ENCODE data around the gene KANSL1. TPM values are rescaled to one million over a fixed set of nuclear protein-coding genes. Genes with fewer than 3 reads are reported as not detected.
A peak's percentile ranks its signal among the peaks of the same experiment; 100 is the strongest.

Gene KANSL1
- total and polyA plus RNA-seq, 2 of the 4 experiments (the other 2 are of a cell fraction): 19.1 to 49.6 TPM

DNA sequence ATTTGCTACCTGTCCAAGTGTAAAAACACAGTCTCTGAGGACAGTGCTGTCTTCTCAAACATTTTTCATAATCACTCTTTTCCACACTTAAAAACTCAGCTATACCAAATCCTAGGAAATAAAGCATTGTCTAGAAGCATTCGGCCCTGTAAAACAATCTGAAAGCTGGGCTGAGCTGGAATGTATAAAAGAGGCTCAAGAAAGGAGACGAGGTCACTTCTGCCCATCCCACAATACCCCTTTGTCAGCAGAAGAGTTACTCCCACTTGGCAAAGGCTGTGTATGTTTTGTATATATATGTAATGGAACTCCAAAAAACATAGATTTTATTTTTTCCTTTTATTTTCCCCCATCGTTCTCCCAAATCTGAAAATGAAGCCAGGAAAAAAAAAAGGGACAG lies 150.3 kb downstream of the KANSL1 start:
- Histone ChIP-seq H3K9me1 (ENCODE audit: insufficient read depth, low read length) (no peaks in the 10 kb centered on the region), H2BK120ac (ENCODE audit: low read depth, low read length) (no peak overlapping the region), H3K18ac (ENCODE audit: low read depth, low read length) (no peak overlapping the region), H3K23ac (ENCODE audit: low read depth, low read length) (no peak overlapping the region), H3K27ac (ENCODE audit: insufficient read depth, low read length) (no peak overlapping the region), H2BK20ac (ENCODE audit: low read depth, low read length) (no peak overlapping the region), H4K20me1 (ENCODE audit: insufficient read depth, low read length) (peaks cover 23% of the 10 kb centered on the region), H4K91ac (ENCODE audit: insufficient read depth, low read depth, low read length) (no peak overlapping the region), H3K14ac (replicated peaks; ENCODE audit: low read depth, low read length) (no peak overlapping the region), H3K4ac (ENCODE audit: low read depth, low read length) (no peak overlapping the region), H2AK9ac (replicated peaks; ENCODE audit: low read depth, low read length, poor library complexity) (no peak overlapping the region), H2BK15ac (ENCODE audit: low read depth, low read length) (no peak overlapping the region), H3K9me3 (ENCODE audit: control insufficient read depth, insufficient read depth, low read length) (no peaks in the 10 kb centered on the region), H3K27me3 (ENCODE audit: control insufficient read depth, insufficient read depth, low read length) (no peaks in the 10 kb centered on the region), H2AFZ (replicated peaks; ENCODE audit: low read length, poor library complexity) (no peak overlapping the region), H3K56ac (ENCODE audit: extremely low read depth, insufficient read depth, low read length) (no peak overlapping the region), H4K5ac (ENCODE audit: low read depth, low read length) (no peak overlapping the region), H3K79me1 (ENCODE audit: low read depth in 1 of 2, low read length in 2 of 2) (peaks cover 33 to 56% of the 10 kb centered on the region in 2 experiments; a peak in 3 of 4 replicates), H3K4me1 (ENCODE audit: control insufficient read depth, insufficient read depth, low read length) (no peaks in the 10 kb centered on the region), H3K4me3 (ENCODE audit: insufficient read depth, low read depth, low read length) (no peak overlapping the region), H2AK5ac (ENCODE audit: low read depth, low read length) (no peak overlapping the region), H4K8ac (ENCODE audit: low read depth in 2 of 2, low read length in 2 of 2) (no peak overlapping the region), H3K9ac (ENCODE audit: low read depth, low read length) (no peak overlapping the region), H3K4me2 (ENCODE audit: low read depth, low read length) (no peak overlapping the region), H3K36me3 (ENCODE audit: control insufficient read depth, insufficient read depth, low read length) (peaks cover 45% of the 10 kb centered on the region), H2BK5ac (ENCODE audit: low read depth, low read length, poor library complexity, severe bottlenecking) (no peak overlapping the region)
- no TSS peak for BruUV-seq (replicated peaks)
- ChIA-PET POLR2A (ENCODE audit: unreplicated experiment) (interaction anchor here (0.6 kb wide), 1 partner anchor 83 kb away, joined by 5 read pairs; no protein-coding TSS in a partner anchor), CTCF (interaction anchor here (0.7 kb wide), 1 partner anchor 168 kb away, joined by 3 read pairs; no protein-coding TSS in a partner anchor)
- in situ Hi-C loops (cut with MboI; ENCODE audit: low sequenced_read_pairs) (no loop called here), intact Hi-C loops (cut with micrococcal nuclease) (loop anchor here (10.0 kb wide), 1 partner anchor 52 kb away; no protein-coding TSS in a partner anchor), dilution Hi-C loops (cut with HindIII; ENCODE audit: low sequenced_read_pairs, unreplicated experiment) (no loop called here)
- TF ChIP-seq MAFK (IDR thresholded peaks at IDR 0.05; ENCODE audit: low read depth, low read length) (no peak), CEBPB (IDR thresholded peaks at IDR 0.05; ENCODE audit: low read depth, low read length) (no peak)
- peak; percentile 6 for DNase-seq
- ATAC-seq (ENCODE audit: low read depth): no peak
- WGBS, 2 experiments (ENCODE audit: extremely low coverage in 2 of 2, insufficient read length in 1 of 2): no CpG with 5 or more reads among the region's 3 CpGs

Measured in IMR-90 (cell line).